SK-N-SH treated with all-trans-retinoic acid at 6 μM for 48 hours (cell line): ENCODE results near the gene JPT1.
A peak's percentile ranks its signal among the peaks of the same experiment; 100 is the strongest.

Experiments
- ATAC-seq: fragments of 200-7000 bp; cut with Tn5 transposase; 3 replicates; pipeline ENCODE4 v1.9.1; 2020; ENCODE audit warnings: mild to moderate bottlenecking, moderate library complexity
- BACH2 ChIP-seq: fragments of 250-450 bp; sonication (Bioruptor Pico); IDR thresholded peaks from 2 replicates; pipeline ENCODE4 v1.9.0; 2021; ENCODE audit warnings: mild to moderate bottlenecking, borderline replicate concordance
- CREB5 ChIP-seq: fragments of 250-450 bp; sonication (Bioruptor Pico); IDR thresholded peaks from 2 replicates; pipeline ENCODE4 v1.5.1; 2020; ENCODE audit warnings: low read depth, mild to moderate bottlenecking, moderate library complexity
- CSRNP3 ChIP-seq: fragments of 250-450 bp; sonication (Bioruptor Pico); IDR thresholded peaks from 2 replicates; pipeline ENCODE4 v1.5.1; 2021; ENCODE audit warnings: mild to moderate bottlenecking, moderate library complexity
- ESRRG ChIP-seq: fragments of 250-450 bp; sonication (Bioruptor Pico); IDR thresholded peaks from 2 replicates; pipeline ENCODE4 v1.6.1; 2021; ENCODE audit warnings: mild to moderate bottlenecking
- GLIS3 ChIP-seq: fragments of 250-450 bp; sonication (Bioruptor Pico); IDR thresholded peaks from 2 replicates; pipeline ENCODE4 v1.5.0; 2020; ENCODE audit warnings: mild to moderate bottlenecking, moderate library complexity
- OSR1 ChIP-seq: fragments of 250-450 bp; sonication (Bioruptor Pico); IDR thresholded peaks from 2 replicates; pipeline ENCODE4 v1.8.0; 2022; ENCODE audit warnings: moderate library complexity, mild to moderate bottlenecking, inconsistent platforms
- PATZ1 ChIP-seq: fragments of 250-450 bp; sonication (Bioruptor Pico); IDR thresholded peaks from 2 replicates; pipeline ENCODE4 v1.8.0; 2020; ENCODE audit warnings: mild to moderate bottlenecking, moderate library complexity, borderline replicate concordance
- PPARA ChIP-seq: fragments of 250-450 bp; sonication (Bioruptor Pico); IDR thresholded peaks from 2 replicates; pipeline ENCODE4 v1.5.0; 2020; ENCODE audit warnings: mild to moderate bottlenecking, borderline replicate concordance
- RARB ChIP-seq: fragments of 250-450 bp; sonication (Bioruptor Pico); IDR thresholded peaks from 2 replicates; pipeline ENCODE4 v1.8.0; 2021; ENCODE audit warnings: mild to moderate bottlenecking, moderate library complexity
- SNAI2 ChIP-seq: fragments of 250-450 bp; sonication (Bioruptor Pico); IDR thresholded peaks from 2 replicates; pipeline ENCODE4 v1.5.0; 2020; ENCODE audit warnings: mild to moderate bottlenecking, moderate library complexity
- TCF4 ChIP-seq: fragments of 250-450 bp; sonication (Bioruptor Pico); IDR thresholded peaks from 2 replicates; pipeline ENCODE4 v1.8.0; 2021; ENCODE audit warnings: mild to moderate bottlenecking, moderate library complexity, borderline replicate concordance
- TOX ChIP-seq: fragments of 250-450 bp; sonication (Bioruptor Pico); IDR thresholded peaks from 2 replicates; pipeline ENCODE4 v1.8.0; 2021; ENCODE audit warnings: mild to moderate bottlenecking, moderate library complexity, borderline replicate concordance
- TSHZ2 ChIP-seq: fragments of 250-450 bp; sonication (Bioruptor Pico); IDR thresholded peaks from 2 replicates; pipeline ENCODE4 v1.5.0; 2020; ENCODE audit warnings: mild to moderate bottlenecking, moderate library complexity
- ZC3H10 ChIP-seq: fragments of 250-450 bp; sonication (Bioruptor Pico); IDR thresholded peaks from 2 replicates; pipeline ENCODE4 v1.5.1; 2021; ENCODE audit warnings: mild to moderate bottlenecking, moderate library complexity
- ZFP3 ChIP-seq: fragments of 250-450 bp; sonication (Bioruptor Pico); IDR thresholded peaks from 2 replicates; pipeline ENCODE4 v1.5.0; 2020; ENCODE audit warnings: mild to moderate bottlenecking, moderate library complexity
- ZFP30 ChIP-seq: fragments of 450-650 bp; formaldehyde crosslinking; IDR thresholded peaks from 2 replicates; pipeline ENCODE4 v1.5.0; 2022; ENCODE audit warnings: mild to moderate bottlenecking, moderate library complexity
- ZNF565 ChIP-seq: fragments of 450-650 bp; formaldehyde crosslinking; conservative IDR thresholded peaks from 2 replicates; pipeline ENCODE4 v1.5.0; 2020; ENCODE audit warnings: low read depth, mild to moderate bottlenecking, moderate library complexity
- ZNF70 ChIP-seq: fragments of 450-650 bp; formaldehyde crosslinking; IDR thresholded peaks from 2 replicates; pipeline ENCODE4 v1.5.0; 2020; ENCODE audit warnings: mild to moderate bottlenecking, moderate library complexity
- ZNF8 ChIP-seq: fragments of 450-650 bp; formaldehyde crosslinking; IDR thresholded peaks from 2 replicates; pipeline ENCODE4 v1.5.0; 2020; ENCODE audit warnings: mild to moderate bottlenecking, moderate library complexity

JPT1 gene

GRCh38 chr17:75154195-75155106 is at the start of gene JPT1:
Gene JPT1, minus strand, starts transcription at chr17:75154512. Its CDS starts 115 bp downstream, at chr17:75154397.
- ATAC-seq = peak; percentile 93
- TF ChIP-seq TOX (CRISPR knock-in tag) = no peak
- TF ChIP-seq TCF4 (CRISPR knock-in tag) = no peak
- peak; percentile 66; the same call in 1 of the 2 replicates for TF ChIP-seq ZC3H10 (CRISPR knock-in tag)
- peak; percentile 78; the same call in 1 of the 2 replicates for TF ChIP-seq CSRNP3 (CRISPR knock-in tag)
- no peak for TF ChIP-seq SNAI2 (CRISPR knock-in tag)
- TF ChIP-seq CREB5 (CRISPR knock-in tag) = no peak
- 0 out of 2 replicates have a peak, but pooled peaks have one; percentile 24 for TF ChIP-seq ZFP3 (CRISPR knock-in tag)
- 0 out of 2 replicates have a peak, but pooled peaks have one; percentile 50 for TF ChIP-seq ZNF565
- TF ChIP-seq ZNF70 (CRISPR knock-in tag) = peak; percentile 51
- TF ChIP-seq GLIS3 (CRISPR knock-in tag) = peak; percentile 97
- TF ChIP-seq PATZ1 (CRISPR knock-in tag) = peak; percentile 49; the same call in 1 of the 2 replicates
- peak; percentile 58 for TF ChIP-seq TSHZ2 (CRISPR knock-in tag)

- no peak for ATAC-seq
- TF ChIP-seq OSR1 (CRISPR knock-in tag) (no peak), SNAI2 (CRISPR knock-in tag) (no peak), PATZ1 (CRISPR knock-in tag) (no peak), ZNF565 (no peak), ZNF70 (CRISPR knock-in tag) (no peak), CREB5 (CRISPR knock-in tag) (no peak), TOX (CRISPR knock-in tag) (no peak), RARB (CRISPR knock-in tag) (no peak), PPARA (CRISPR knock-in tag) (no peak), ESRRG (CRISPR knock-in tag) (no peak), BACH2 (no peak), TCF4 (CRISPR knock-in tag) (no peak), GLIS3 (CRISPR knock-in tag) (no peak), CSRNP3 (CRISPR knock-in tag) (no peak), ZNF8 (CRISPR knock-in tag) (no peak), ZC3H10 (CRISPR knock-in tag) (no peak), ZFP30 (CRISPR knock-in tag) (no peak)
Observed at GRCh38 chr17:75199886-75200618, 45.7 kb upstream of the JPT1 start.
